Neural progenitor cell (in vitro differentiated cells): ENCODE data around the gene IFTAP. TPM values are rescaled to one million over a fixed set of nuclear protein-coding genes. Genes with fewer than 3 reads are reported as not detected.

ENCODE experiments used
- DNase-seq: peaks from one replicate; pipeline ENCODE4 v3.0.0-alpha.2; 2016; ENCODE audit warnings: low spot score
- H2AFZ ChIP-seq: fragments of 200-600 bp; sonication (generic); replicated peaks from 2 replicates; pipeline ENCODE4 v1.6.1; 2016; ENCODE audit warnings: antibody characterized with exemption
- H3F3A ChIP-seq: fragments of 200-600 bp; sonication (generic); 2 replicates; pipeline ENCODE4 v1.6.1; 2016; ENCODE audit warnings: antibody characterized with exemption, low read depth
- H3K27ac ChIP-seq: fragments of 200-600 bp; sonication (generic); 2 replicates; pipeline ENCODE4 v1.5.1; 2016; ENCODE audit warnings: mild to moderate bottlenecking
- H3K27me3 ChIP-seq: fragments of 200-600 bp; sonication (generic); 2 replicates; pipeline ENCODE4 v1.6.1; 2016; ENCODE audit warnings: mild to moderate bottlenecking, moderate library complexity
- H3K36me3 ChIP-seq: fragments of 200-600 bp; sonication (generic); 2 replicates; pipeline ENCODE4 v1.5.1; 2016
- H3K4me1 ChIP-seq: fragments of 200-600 bp; sonication (generic); 2 replicates; pipeline ENCODE4 v1.6.1; 2016; ENCODE audit warnings: mixed run types
- H3K4me2 ChIP-seq: fragments of 200-600 bp; sonication (generic); 2 replicates; pipeline ENCODE4 v1.6.1; 2016
- H3K4me3 ChIP-seq: fragments of 200-600 bp; sonication (generic); 2 replicates; pipeline ENCODE4 v1.5.1; 2016
- H3K79me2 ChIP-seq: fragments of 200-600 bp; sonication (generic); 2 replicates; pipeline ENCODE4 v1.6.1; 2016; ENCODE audit warnings: low read depth
- H3K9ac ChIP-seq: fragments of 200-600 bp; sonication (generic); 2 replicates; pipeline ENCODE4 v1.6.1; 2016
- H3K9me3 ChIP-seq: fragments of 200-600 bp; sonication (generic); 2 replicates; pipeline ENCODE4 v1.5.1; 2016; ENCODE audit warnings: low read depth
- H4K20me1 ChIP-seq: fragments of 200-600 bp; sonication (generic); 2 replicates; pipeline ENCODE4 v1.6.1; 2016; ENCODE audit warnings: low read depth
- H3K27ac Mint-ChIP-seq: 3 replicates; pipeline ENCODE4 v1.8.0; 2021; ENCODE audit warnings: mixed read lengths
- H3K27me3 Mint-ChIP-seq: 2 replicates; pipeline ENCODE4 v1.8.0; 2022; ENCODE audit warnings: low read depth, mild to moderate bottlenecking, inconsistent platforms, moderate library complexity, mixed read lengths; ENCODE audit not compliant: insufficient read depth
- H3K36me3 Mint-ChIP-seq: 3 replicates; pipeline ENCODE4 v1.8.0; 2021; ENCODE audit warnings: mixed read lengths
- H3K4me1 Mint-ChIP-seq: 3 replicates; pipeline ENCODE4 v1.8.0; 2021; ENCODE audit warnings: mixed read lengths
- H3K4me3 Mint-ChIP-seq: 3 replicates; pipeline ENCODE4 v1.8.0; 2021; ENCODE audit warnings: mild to moderate bottlenecking, moderate library complexity, mixed read lengths
- H3K9me3 Mint-ChIP-seq: 3 replicates; pipeline ENCODE4 v1.8.0; 2020; ENCODE audit warnings: mixed read lengths
- CTCF ChIP-seq: fragments of 200-600 bp; sonication (generic); IDR thresholded peaks from 2 replicates; pipeline ENCODE4 v1.5.1; 2017; ENCODE audit warnings: antibody characterized with exemption, mild to moderate bottlenecking
- EZH2 ChIP-seq: fragments of 200-600 bp; sonication (generic); IDR thresholded peaks from 2 replicates; pipeline ENCODE4 v1.6.1; 2017; ENCODE audit warnings: antibody characterized with exemption, mild to moderate bottlenecking, moderate library complexity
- EZH2phosphoT487 ChIP-seq: fragments of 200-600 bp; sonication (generic); IDR thresholded peaks from 2 replicates; pipeline ENCODE4 v1.6.1; 2017; ENCODE audit warnings: antibody characterized with exemption
- total RNA-seq: library from RNA; depleted of rRNA; stranded (reverse); fragments of >200 nt; gene quantifications from 2 replicates; pipeline ENCODE4 v1.2.3, GENCODE V29; 2015; ENCODE audit warnings: low replicate concordance

IFTAP gene
- total RNA-seq, 1 donor from 2014 or later: 112 TPM

- Histone ChIP-seq H3K9me3 (no peaks in the 10 kb centered on the region), H3K79me2 (no peaks in the 10 kb centered on the region), H3K9ac (no peak overlapping the region), H3K4me1 (peaks cover 13% of the 10 kb centered on the region), H2AFZ (peak overlapping the region; percentile 38), H3K36me3 (no peaks in the 10 kb centered on the region), H3F3A (no peaks in the 10 kb centered on the region), H4K20me1 (no peaks in the 10 kb centered on the region), H3K4me2 (no peak overlapping the region), H3K27ac (no peak overlapping the region), H3K4me3 (no peak overlapping the region), H3K27me3 (no peaks in the 10 kb centered on the region)
- H3K36me3 Mint-ChIP-seq: no peaks in the 10 kb centered on the region
- peaks cover 19% of the 10 kb centered on the region for H3K4me1 Mint-ChIP-seq
- DNase-seq: no peak
- H3K9me3 Mint-ChIP-seq: no peaks in the 10 kb centered on the region
- H3K27ac Mint-ChIP-seq: no peak overlapping the region
- TF ChIP-seq EZH2 (no peak), CTCF (no peak), EZH2phosphoT487 (no peak)
- H3K27me3 Mint-ChIP-seq: peaks cover 2% of the 10 kb centered on the region
- no peak overlapping the region for H3K4me3 Mint-ChIP-seq
Observed at GRCh38 chr11:36699271-36699670, 105.0 kb downstream of the IFTAP start.

- peaks cover 19% of the 10 kb centered on the region for H3K4me1 Mint-ChIP-seq
- H3F3A ChIP-seq: no peaks in the 10 kb centered on the region
- H3K4me3 ChIP-seq: no peak overlapping the region
- no peaks in the 10 kb centered on the region for H3K36me3 Mint-ChIP-seq
- H3K27ac ChIP-seq: no peak overlapping the region
- H2AFZ ChIP-seq: no peak overlapping the region
- peaks cover 2% of the 10 kb centered on the region for H3K27me3 Mint-ChIP-seq
- no peaks in the 10 kb centered on the region for H3K9me3 Mint-ChIP-seq
- H3K4me2 ChIP-seq: no peak overlapping the region
- H3K27ac Mint-ChIP-seq: no peak overlapping the region
- TF ChIP-seq EZH2 (no peak), EZH2phosphoT487 (no peak), CTCF (no peak)
- H3K4me3 Mint-ChIP-seq: no peak overlapping the region
- no peak for DNase-seq
- no peaks in the 10 kb centered on the region for H3K79me2 ChIP-seq
- H3K4me1 ChIP-seq: peaks cover 13% of the 10 kb centered on the region
- H3K9ac ChIP-seq: no peak overlapping the region
- H3K36me3 ChIP-seq: no peaks in the 10 kb centered on the region
- no peaks in the 10 kb centered on the region for H4K20me1 ChIP-seq
- no peaks in the 10 kb centered on the region for H3K27me3 ChIP-seq
- H3K9me3 ChIP-seq: no peaks in the 10 kb centered on the region
Observed at GRCh38 chr11:36700246-36700645, 105.9 kb downstream of the IFTAP start.

GRCh38 chr11:36702330-36703054 lies 108.2 kb downstream of the IFTAP start:
- H3K9me3 ChIP-seq: no peaks in the 10 kb centered on the region
- H3K4me1 ChIP-seq: no peaks in the 10 kb centered on the region
- H3K9ac ChIP-seq: no peak overlapping the region
- no peaks in the 10 kb centered on the region for H4K20me1 ChIP-seq
- H3K79me2 ChIP-seq: no peaks in the 10 kb centered on the region
- no peaks in the 10 kb centered on the region for H3K27me3 ChIP-seq
- peak; percentile 78 for DNase-seq
- peaks cover 2% of the 10 kb centered on the region for H3K4me1 Mint-ChIP-seq
- H3K27ac ChIP-seq: no peak overlapping the region
- TF ChIP-seq EZH2phosphoT487 (no peak), CTCF (peak; percentile 93), EZH2 (no peak)
- H2AFZ ChIP-seq: peak overlapping the region; percentile 48
- no peak overlapping the region for H3K4me3 ChIP-seq
- no peaks in the 10 kb centered on the region for H3F3A ChIP-seq
- H3K9me3 Mint-ChIP-seq: no peaks in the 10 kb centered on the region
- H3K36me3 Mint-ChIP-seq: no peaks in the 10 kb centered on the region
- no peak overlapping the region for H3K4me3 Mint-ChIP-seq
- no peak overlapping the region for H3K27ac Mint-ChIP-seq
- no peak overlapping the region for H3K4me2 ChIP-seq
- H3K36me3 ChIP-seq: no peaks in the 10 kb centered on the region
- peaks cover 2% of the 10 kb centered on the region for H3K27me3 Mint-ChIP-seq
